Gastrocnemius medialis (tissue), 4 donors: ENCODE data around the gene CFAP46. TPM values are rescaled to one million over a fixed set of nuclear protein-coding genes. Genes with fewer than 3 reads are reported as not detected.
A peak's percentile ranks its signal among the peaks of the same experiment; 100 is the strongest.

Experiments used
- ATAC-seq, 2 donors: fragments of 150-250 bp; one replicate each; pipeline ENCODE4 v1.9.1; 2016
- DNase-seq, 2 donors: peaks; one replicate each; pipeline ENCODE4 v3.0.0-alpha.2; 2019
- H3K27ac ChIP-seq, 4 donors: fragments of 200-600 bp; sonication (generic); 1 replicate in 1 of 4; 2 replicates in 3 of 4; pipeline ENCODE4 v1.5.1; 2016 to 2018; ENCODE audit warnings: mild to moderate bottlenecking in 2 of 4, moderate library complexity in 1 of 4
- H3K27me3 ChIP-seq, 3 donors: fragments of 200-600 bp; sonication (generic) in 2 of 3; 1 replicate in 1 of 3; 2 replicates in 2 of 3; pipeline versions ENCODE4 v1.5.1 to v1.6.0; 2016 to 2019; ENCODE audit warnings: mild to moderate bottlenecking in 1 of 3, moderate library complexity in 1 of 3
- H3K36me3 ChIP-seq, 2 donors: fragments of 200-600 bp; sonication (generic) in 1 of 2; one replicate each; pipeline ENCODE4 v1.5.1; 2017 to 2018
- H3K4me1 ChIP-seq, 2 donors: fragments of 200-600 bp; sonication (generic) in 1 of 2; one replicate each; pipeline ENCODE4 v1.5.1; 2016 to 2017; ENCODE audit warnings: mild to moderate bottlenecking in 2 of 2
- H3K4me3 ChIP-seq, 4 donors: fragments of 200-600 bp; sonication (generic) in 3 of 4; 1 replicate in 1 of 4; 2 replicates in 3 of 4; pipeline ENCODE4 v1.5.1; 2016 to 2019; ENCODE audit warnings: mild to moderate bottlenecking in 2 of 4
- H3K9me3 ChIP-seq, 3 donors: fragments of 200-600 bp; sonication (generic) in 2 of 3; 1 replicate in 1 of 3; 2 replicates in 2 of 3; pipeline ENCODE4 v1.5.1; 2016 to 2019
- CTCF ChIP-seq, 5 experiments: fragments of 450-650 bp in 3 of 5; fragments of 200-600 bp in 2 of 5; sonication (generic) in 2 of 5; IDR thresholded peaks in 4 of 5; conservative IDR thresholded peaks in 1 of 5; 1 replicate in 4 of 5; 2 replicates in 1 of 5; pipeline ENCODE4 v1.5.1; 2016 to 2019; ENCODE audit warnings: antibody characterized with exemption in 5 of 5, mild to moderate bottlenecking in 3 of 5, moderate library complexity in 3 of 5
- POLR2A ChIP-seq, 2 donors: fragments of 450-650 bp; IDR thresholded peaks; one replicate each; pipeline ENCODE4 v1.6.1; 2017; ENCODE audit warnings: antibody characterized with exemption in 2 of 2, mild to moderate bottlenecking in 2 of 2, moderate library complexity in 2 of 2
- in situ Hi-C, 4 donors: fragments of 200-750 bp; cut with MboI; loops; one replicate each; pipeline versions ENCODE4 v1.15.0 to v1.8.0; 2017; ENCODE audit warnings: low sequenced_read_pairs in 4 of 4
- intact Hi-C: fragments of 100-400 bp; cut with DNase I; formaldehyde crosslinking; loops from one replicate; pipeline ENCODE4 v1.15.1; 2023; ENCODE audit warnings: low total_unique reads
- total RNA-seq, 4 donors: library from RNA; depleted of rRNA; stranded (reverse); fragments of >200 nt; gene quantifications; one replicate each; pipeline versions ENCODE4 v1.1.0 to v1.2.3, GENCODE V29; 2016

The CFAP46 gene
- total RNA-seq, 4 donors from 2014 or later = 4.2 to 27.9 (median 11.9) TPM

- Histone ChIP-seq H3K4me1 (no peaks in the 10 kb centered on the region), H3K9me3 (no peaks in the 10 kb centered on the region), H3K4me3 (no peak overlapping the region), H3K27me3 (peaks cover 14 to 15% (median 14%) of the 10 kb centered on the region in 3 donors), H3K36me3 (no peaks in the 10 kb centered on the region), H3K27ac (no peak overlapping the region)
- DNase-seq (peak in 1 of 2 donors; percentile 3), ATAC-seq (no peak)
- TF ChIP-seq POLR2A (IDR thresholded peaks at IDR 0.05) = no peak
- no peak for TF ChIP-seq CTCF (IDR thresholded peaks at IDR 0.05 in 4 of 5, conservative IDR thresholded peaks at IDR 0.05 in 1 of 5)
- intact Hi-C loops = no loop called here
- in situ Hi-C loops = no loop called here
These were observed 56.7 kb downstream of the CFAP46 start for GRCh38 chr10:132885451-132886210.

GRCh38 chr10:132884691-132885271 lies 57.6 kb downstream of the CFAP46 start:
- Histone ChIP-seq H3K4me1 (no peaks in the 10 kb centered on the region), H3K4me3 (no peak overlapping the region), H3K27me3 (peaks cover 7 to 13% (median 10%) of the 10 kb centered on the region in 3 donors), H3K9me3 (no peaks in the 10 kb centered on the region), H3K36me3 (no peaks in the 10 kb centered on the region), H3K27ac (no peak overlapping the region)
- TF ChIP-seq CTCF (IDR thresholded peaks at IDR 0.05 in 4 of 5, conservative IDR thresholded peaks at IDR 0.05 in 1 of 5) (no peak), POLR2A (IDR thresholded peaks at IDR 0.05) (no peak)
- intact Hi-C loops (no loop called here), in situ Hi-C loops (no loop called here)
- DNase-seq (peak in 1 of 2 donors; percentile 2), ATAC-seq (no peak)

- no peak overlapping the region for H3K27ac ChIP-seq
- DNase-seq = peak in 1 of 2 donors; percentile 1
- H3K9me3 ChIP-seq = no peaks in the 10 kb centered on the region
- H3K36me3 ChIP-seq = no peaks in the 10 kb centered on the region
- in situ Hi-C loops (no loop called here), intact Hi-C loops (no loop called here)
- no peak for TF ChIP-seq CTCF (IDR thresholded peaks at IDR 0.05 in 4 of 5, conservative IDR thresholded peaks at IDR 0.05 in 1 of 5)
- no peak for TF ChIP-seq POLR2A (IDR thresholded peaks at IDR 0.05)
- ATAC-seq = no peak
- no peak overlapping the region for H3K4me3 ChIP-seq
- H3K27me3 ChIP-seq = peaks cover 6 to 14% (median 6%) of the 10 kb centered on the region in 3 donors
- no peaks in the 10 kb centered on the region for H3K4me1 ChIP-seq
These were observed 58.3 kb downstream of the CFAP46 start for GRCh38 chr10:132884041-132884440.

GRCh38 chr10:132883391-132883881 lies 58.9 kb downstream of the CFAP46 start:
- H3K27me3 ChIP-seq = peaks cover 9 to 19% (median 10%) of the 10 kb centered on the region in 3 donors
- H3K9me3 ChIP-seq = no peaks in the 10 kb centered on the region
- DNase-seq (peak in 1 of 2 donors; percentile 3), ATAC-seq (no peak)
- H3K4me3 ChIP-seq = no peak overlapping the region
- TF ChIP-seq CTCF (IDR thresholded peaks at IDR 0.05 in 4 of 5, conservative IDR thresholded peaks at IDR 0.05 in 1 of 5) (no peak), POLR2A (IDR thresholded peaks at IDR 0.05) (no peak)
- H3K36me3 ChIP-seq = no peaks in the 10 kb centered on the region
- no peak overlapping the region for H3K27ac ChIP-seq
- no peaks in the 10 kb centered on the region for H3K4me1 ChIP-seq
- intact Hi-C loops (no loop called here), in situ Hi-C loops (no loop called here)
